Astrocyte (in vitro differentiated cells and primary cell): ENCODE data around the gene CSNK2A1. TPM values are rescaled to one million over a fixed set of nuclear protein-coding genes. Genes with fewer than 3 reads are reported as not detected.

Experiments
- DNase-seq: peaks from one replicate; pipeline ENCODE4 v3.0.0-alpha.2; 2010; ENCODE audit warnings: low read depth
- FAIRE-seq: peaks from 2 replicates; lab custom pipeline; 2011; peaks lifted over from hg19 to GRCh38; lab: Jason Lieb, UNC
- H2AFZ ChIP-seq: 2 replicates; pipeline ENCODE4 v1.6.0; 2012; ENCODE audit warnings: low read depth, low read length, inconsistent platforms
- H3K27ac ChIP-seq: 2 replicates; pipeline ENCODE4 v1.5.1; 2011; ENCODE audit warnings: low read depth, low read length, inconsistent platforms
- H3K27me3 ChIP-seq: 2 replicates; pipeline ENCODE4 v1.6.0; 2011; ENCODE audit warnings: low read length, inconsistent platforms; ENCODE audit not compliant: insufficient read depth
- H3K36me3 ChIP-seq: 2 replicates; pipeline ENCODE4 v1.5.1; 2011; ENCODE audit warnings: low read length, inconsistent platforms; ENCODE audit not compliant: insufficient read depth
- H3K4me1 ChIP-seq: 2 replicates; pipeline ENCODE4 v1.5.1; 2011; ENCODE audit warnings: low read length, inconsistent platforms; ENCODE audit not compliant: insufficient read depth
- H3K4me2 ChIP-seq: 2 replicates; pipeline ENCODE4 v1.6.0; 2012; ENCODE audit warnings: low read length, inconsistent platforms
- H3K4me3 ChIP-seq: 2 replicates; pipeline ENCODE4 v1.5.1; 2011; ENCODE audit warnings: low read depth, mild to moderate bottlenecking, low read length, inconsistent platforms; ENCODE audit not compliant: insufficient read depth
- H3K79me2 ChIP-seq: 2 replicates; pipeline ENCODE4 v1.6.0; 2012; ENCODE audit warnings: mild to moderate bottlenecking, low read length, inconsistent platforms; ENCODE audit not compliant: insufficient read depth
- H3K9ac ChIP-seq: 2 replicates; pipeline ENCODE4 v1.6.0; 2012; ENCODE audit warnings: mild to moderate bottlenecking, low read length, inconsistent platforms
- H3K9me3 ChIP-seq: 2 replicates; pipeline ENCODE4 v1.5.1; 2012; ENCODE audit warnings: low read depth, mild to moderate bottlenecking, low read length, inconsistent platforms; ENCODE audit not compliant: insufficient read depth
- H4K20me1 ChIP-seq: 2 replicates; pipeline ENCODE4 v1.6.0; 2012; ENCODE audit warnings: low read length, inconsistent platforms; ENCODE audit not compliant: insufficient read depth
- H3K27ac Mint-ChIP-seq: one replicate; pipeline ENCODE4 v1.8.0; 2021; ENCODE audit warnings: mild to moderate bottlenecking, mixed read lengths; ENCODE audit not compliant: unreplicated experiment
- H3K27me3 Mint-ChIP-seq: one replicate; pipeline ENCODE4 v1.8.0; 2021; ENCODE audit warnings: low read depth, mixed read lengths; ENCODE audit not compliant: unreplicated experiment
- H3K36me3 Mint-ChIP-seq: one replicate; pipeline ENCODE4 v1.8.0; 2021; ENCODE audit warnings: low read depth, mixed read lengths; ENCODE audit not compliant: unreplicated experiment
- H3K4me1 Mint-ChIP-seq: one replicate; pipeline ENCODE4 v1.8.0; 2021; ENCODE audit warnings: low read depth, mixed read lengths; ENCODE audit not compliant: unreplicated experiment
- H3K4me3 Mint-ChIP-seq: one replicate; pipeline ENCODE4 v1.8.0; 2021; ENCODE audit warnings: mild to moderate bottlenecking, moderate library complexity, mixed read lengths; ENCODE audit not compliant: unreplicated experiment
- H3K9me3 Mint-ChIP-seq: one replicate; pipeline ENCODE4 v1.8.0; 2021; ENCODE audit warnings: mild to moderate bottlenecking, mixed read lengths; ENCODE audit not compliant: unreplicated experiment
- EZH2 ChIP-seq: IDR thresholded peaks from 2 replicates; pipeline ENCODE4 v1.6.1; 2012; ENCODE audit warnings: mild to moderate bottlenecking, low read length, inconsistent platforms; ENCODE audit not compliant: insufficient read depth
- total RNA-seq: library from RNA; stranded (reverse); gene quantifications from 2 replicates; pipeline ENCODE4 v1.2.1, GENCODE V29; 2021
- TF ChIP-seq, protein P1 (sequence below): IDR thresholded peaks from 2 replicates; pipeline ENCODE4 v1.5.1; 2011; ENCODE audit warnings: low read depth, mild to moderate bottlenecking, inconsistent platforms, low read length, moderate library complexity; ENCODE audit not compliant: insufficient read depth

Gene CSNK2A1
- total RNA-seq, 1 donor from 2014 or later = 226 TPM

DNA sequence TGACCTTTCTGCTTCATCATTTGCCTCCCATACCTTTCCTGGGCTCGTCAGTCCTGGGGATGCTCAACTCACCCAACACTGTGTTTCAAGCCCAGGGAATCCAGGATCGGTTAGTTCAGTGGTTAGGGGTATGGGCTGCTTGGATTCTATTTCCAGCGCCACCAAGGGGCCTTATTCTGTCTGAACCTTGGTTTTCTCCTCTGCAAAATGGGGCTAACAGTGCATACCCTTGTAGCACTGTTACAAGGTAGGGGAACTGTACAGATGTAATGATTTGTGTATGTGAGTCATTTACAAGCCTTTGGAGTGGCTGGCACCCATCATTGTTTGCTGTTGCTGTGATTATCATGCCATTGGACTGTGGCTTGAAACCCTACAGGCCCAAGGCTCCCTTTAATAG is 14.5 kb upstream of the CSNK2A1 start:
- Mint-ChIP-seq H3K4me1 (no peaks in the 10 kb centered on the region), H3K27ac (no peak overlapping the region), H3K4me3 (no peak overlapping the region), H3K27me3 (peaks cover 36% of the 10 kb centered on the region), H3K9me3 (no peaks in the 10 kb centered on the region), H3K36me3 (no peaks in the 10 kb centered on the region)
- H2AFZ ChIP-seq = no peak overlapping the region
- H3K79me2 ChIP-seq = no peaks in the 10 kb centered on the region
- no peaks in the 10 kb centered on the region for H3K4me1 ChIP-seq
- DNase-seq = no peak
- peaks cover 3% of the 10 kb centered on the region for H4K20me1 ChIP-seq
- TF ChIP-seq, protein P1, sequence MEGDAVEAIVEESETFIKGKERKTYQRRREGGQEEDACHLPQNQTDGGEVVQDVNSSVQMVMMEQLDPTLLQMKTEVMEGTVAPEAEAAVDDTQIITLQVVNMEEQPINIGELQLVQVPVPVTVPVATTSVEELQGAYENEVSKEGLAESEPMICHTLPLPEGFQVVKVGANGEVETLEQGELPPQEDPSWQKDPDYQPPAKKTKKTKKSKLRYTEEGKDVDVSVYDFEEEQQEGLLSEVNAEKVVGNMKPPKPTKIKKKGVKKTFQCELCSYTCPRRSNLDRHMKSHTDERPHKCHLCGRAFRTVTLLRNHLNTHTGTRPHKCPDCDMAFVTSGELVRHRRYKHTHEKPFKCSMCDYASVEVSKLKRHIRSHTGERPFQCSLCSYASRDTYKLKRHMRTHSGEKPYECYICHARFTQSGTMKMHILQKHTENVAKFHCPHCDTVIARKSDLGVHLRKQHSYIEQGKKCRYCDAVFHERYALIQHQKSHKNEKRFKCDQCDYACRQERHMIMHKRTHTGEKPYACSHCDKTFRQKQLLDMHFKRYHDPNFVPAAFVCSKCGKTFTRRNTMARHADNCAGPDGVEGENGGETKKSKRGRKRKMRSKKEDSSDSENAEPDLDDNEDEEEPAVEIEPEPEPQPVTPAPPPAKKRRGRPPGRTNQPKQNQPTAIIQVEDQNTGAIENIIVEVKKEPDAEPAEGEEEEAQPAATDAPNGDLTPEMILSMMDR = no peak
- H3K27ac ChIP-seq = no peak overlapping the region
- no peak overlapping the region for H3K4me3 ChIP-seq
- no peaks in the 10 kb centered on the region for H3K36me3 ChIP-seq
- peaks cover 20% of the 10 kb centered on the region for H3K27me3 ChIP-seq
- FAIRE-seq = no peak
- H3K4me2 ChIP-seq = no peak overlapping the region
- H3K9me3 ChIP-seq = no peaks in the 10 kb centered on the region
- no peak overlapping the region for H3K9ac ChIP-seq

DNA sequence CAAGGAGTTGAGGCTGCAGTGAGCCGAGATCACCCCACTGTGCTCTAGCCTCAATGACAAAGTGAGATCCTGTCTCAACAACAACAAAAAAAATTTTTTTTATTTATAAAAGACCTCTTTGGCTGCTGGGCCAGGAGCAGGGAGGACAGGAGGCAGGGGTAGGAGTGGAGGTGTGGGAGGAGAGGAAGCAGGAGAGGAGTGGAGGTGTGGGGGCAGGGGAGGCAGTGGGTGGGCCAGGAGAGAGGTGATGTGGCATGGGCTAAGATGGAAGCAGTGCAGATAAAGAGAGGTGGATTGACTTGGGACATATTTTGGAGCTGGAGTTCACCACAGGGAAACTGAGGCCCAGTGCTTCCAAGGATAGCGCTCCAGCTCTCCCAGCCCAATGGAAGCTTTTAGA is 13.4 kb upstream of the CSNK2A1 start:
- Mint-ChIP-seq H3K9me3 (no peaks in the 10 kb centered on the region), H3K4me1 (no peaks in the 10 kb centered on the region), H3K27ac (no peak overlapping the region), H3K36me3 (no peaks in the 10 kb centered on the region), H3K27me3 (peaks cover 26% of the 10 kb centered on the region), H3K4me3 (no peak overlapping the region)
- no peak overlapping the region for H2AFZ ChIP-seq
- H3K4me2 ChIP-seq = no peak overlapping the region
- peaks cover 22% of the 10 kb centered on the region for H3K27me3 ChIP-seq
- H3K9ac ChIP-seq = no peak overlapping the region
- H3K27ac ChIP-seq = no peak overlapping the region
- H4K20me1 ChIP-seq = peaks cover 3% of the 10 kb centered on the region
- H3K4me1 ChIP-seq = no peaks in the 10 kb centered on the region
- H3K79me2 ChIP-seq = no peaks in the 10 kb centered on the region
- no peak overlapping the region for H3K4me3 ChIP-seq
- TF ChIP-seq, protein P1 = no peak
- no peak for TF ChIP-seq EZH2
- no peaks in the 10 kb centered on the region for H3K9me3 ChIP-seq
- no peaks in the 10 kb centered on the region for H3K36me3 ChIP-seq
- no peak for DNase-seq
- FAIRE-seq = no peak

DNA sequence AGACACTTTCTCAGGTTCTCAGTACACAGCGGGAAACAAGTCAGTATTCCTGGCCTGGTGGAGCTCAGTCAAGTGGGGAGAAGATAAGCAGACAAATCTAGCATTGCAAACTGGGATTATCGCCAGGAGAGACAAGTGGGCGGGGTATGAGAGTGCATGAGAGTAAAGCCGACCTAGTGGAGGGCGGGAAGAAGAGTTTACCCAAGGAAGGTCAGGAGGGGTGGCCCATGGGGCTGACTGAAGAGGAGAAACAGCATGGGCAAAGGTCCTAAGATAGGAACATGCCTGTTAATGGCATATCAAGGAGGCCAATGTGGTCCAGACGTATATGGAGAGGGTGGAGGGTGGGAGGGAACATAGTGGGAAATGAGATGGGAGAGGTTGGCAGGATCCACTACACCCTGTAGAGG is 12.4 kb upstream of the CSNK2A1 start:
- TF ChIP-seq, protein P1 = no peak
- TF ChIP-seq EZH2 = no peak
- Histone ChIP-seq H3K36me3 (no peaks in the 10 kb centered on the region), H2AFZ (no peak overlapping the region), H4K20me1 (no peaks in the 10 kb centered on the region), H3K27me3 (peaks cover 22% of the 10 kb centered on the region), H3K4me1 (no peaks in the 10 kb centered on the region), H3K27ac (no peak overlapping the region), H3K4me2 (no peak overlapping the region), H3K79me2 (no peaks in the 10 kb centered on the region), H3K9me3 (no peaks in the 10 kb centered on the region), H3K4me3 (no peak overlapping the region), H3K9ac (no peak overlapping the region)
- FAIRE-seq = no peak
- peak; percentile 12 for DNase-seq
- Mint-ChIP-seq H3K4me3 (no peak overlapping the region), H3K27me3 (peaks cover 20% of the 10 kb centered on the region), H3K27ac (no peak overlapping the region), H3K9me3 (no peaks in the 10 kb centered on the region), H3K36me3 (no peaks in the 10 kb centered on the region), H3K4me1 (no peaks in the 10 kb centered on the region)
